GM12865 (cell line): Measurements from ENCODE around the gene PLPP7.
"Not testable (repeated sequence)": the region's sequence is repeated elsewhere in the genome, so short reads cannot be mapped to it uniquely, and the experiment has no call there.

Experiments used
- DNase-seq: peaks from one replicate; pipeline ENCODE4 v3.0.0; 2010; ENCODE audit warnings: low read depth
- H3K4me3 ChIP-seq: 2 replicates; pipeline ENCODE4 v1.5.1; 2011; ENCODE audit warnings: mild to moderate bottlenecking, low read depth, low read length, control low read depth
- TF ChIP-seq, protein P1 (sequence below): IDR thresholded peaks from 2 replicates; pipeline ENCODE4 v1.5.1; 2011; ENCODE audit warnings: low read length, control low read depth, low read depth, inconsistent platforms; ENCODE audit not compliant: insufficient read depth; ENCODE audit errors: missing control alignments

The PLPP7 gene

DNA sequence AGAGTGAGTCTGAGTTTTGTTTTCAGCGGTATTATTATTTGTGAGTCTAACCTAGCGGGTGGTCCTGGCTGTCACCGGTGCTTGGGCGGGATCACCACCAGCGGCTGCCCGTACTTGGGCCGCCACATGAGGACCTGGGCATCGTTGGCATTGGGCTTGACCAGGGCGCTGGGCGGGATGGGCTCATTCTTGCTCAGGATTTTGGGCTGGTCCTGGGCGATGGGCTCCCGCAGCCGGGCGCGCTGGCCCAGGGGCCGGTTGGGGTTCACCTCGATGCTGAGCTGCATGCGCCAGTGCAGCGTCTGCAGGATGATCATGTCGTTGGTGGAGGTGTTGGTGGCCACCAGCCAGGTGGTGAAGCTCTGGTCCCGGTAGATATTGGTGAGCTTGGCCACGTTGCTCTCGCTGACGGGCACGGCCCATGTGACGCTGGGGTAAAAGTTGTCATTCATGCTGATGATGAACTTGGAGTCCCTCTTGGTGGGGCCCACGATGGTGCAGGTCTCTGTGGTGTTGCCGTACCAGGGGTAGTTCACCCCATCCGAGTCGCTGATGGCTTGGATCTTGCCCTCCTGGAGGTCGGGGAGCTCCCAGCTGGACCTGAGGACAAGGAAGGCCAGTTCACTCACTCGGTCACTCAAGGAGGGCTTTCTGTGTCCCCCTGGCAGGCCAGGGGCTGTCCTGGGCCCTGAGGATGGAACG, 28.6 kb upstream of the PLPP7 start:
- no peak for DNase-seq

DNA sequence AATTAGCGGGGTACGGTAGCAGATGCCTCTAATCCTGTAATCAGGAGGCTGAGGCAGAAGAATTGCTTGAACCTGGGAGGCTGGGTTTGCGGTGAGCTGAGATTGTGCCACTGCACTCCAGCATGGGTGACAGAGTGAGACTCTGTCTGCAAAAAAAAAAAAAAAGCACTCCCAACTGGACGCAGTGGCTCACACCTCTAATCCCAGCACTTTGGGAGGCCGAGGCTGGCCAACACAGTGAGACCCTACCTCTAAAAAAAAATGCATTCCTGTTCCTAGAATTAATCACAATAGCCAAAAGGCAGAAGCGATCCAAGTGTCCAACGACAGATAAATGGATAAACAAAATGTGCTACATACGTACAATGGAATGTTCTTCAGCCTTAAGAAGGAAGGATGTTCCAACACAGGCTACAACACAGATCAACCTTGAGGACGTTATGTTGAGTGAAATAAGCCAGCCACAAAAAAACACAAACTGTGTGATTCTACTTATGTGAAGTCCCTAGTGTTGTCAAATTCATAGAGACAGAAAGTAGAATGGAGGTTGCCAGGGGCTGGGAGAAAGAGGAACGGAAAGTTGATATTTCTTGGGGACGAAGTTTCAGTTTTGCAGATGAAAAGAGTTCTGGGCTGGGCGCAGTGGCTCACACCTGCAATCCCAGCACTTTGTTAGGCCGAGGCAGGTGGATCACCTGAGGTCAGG, 27.0 kb upstream of the PLPP7 start:
- H3K4me3 ChIP-seq: peak overlapping the region; percentile 9; the same call in 1 of the 2 replicates
- DNase-seq: peak; percentile 86
- TF ChIP-seq, protein P1, sequence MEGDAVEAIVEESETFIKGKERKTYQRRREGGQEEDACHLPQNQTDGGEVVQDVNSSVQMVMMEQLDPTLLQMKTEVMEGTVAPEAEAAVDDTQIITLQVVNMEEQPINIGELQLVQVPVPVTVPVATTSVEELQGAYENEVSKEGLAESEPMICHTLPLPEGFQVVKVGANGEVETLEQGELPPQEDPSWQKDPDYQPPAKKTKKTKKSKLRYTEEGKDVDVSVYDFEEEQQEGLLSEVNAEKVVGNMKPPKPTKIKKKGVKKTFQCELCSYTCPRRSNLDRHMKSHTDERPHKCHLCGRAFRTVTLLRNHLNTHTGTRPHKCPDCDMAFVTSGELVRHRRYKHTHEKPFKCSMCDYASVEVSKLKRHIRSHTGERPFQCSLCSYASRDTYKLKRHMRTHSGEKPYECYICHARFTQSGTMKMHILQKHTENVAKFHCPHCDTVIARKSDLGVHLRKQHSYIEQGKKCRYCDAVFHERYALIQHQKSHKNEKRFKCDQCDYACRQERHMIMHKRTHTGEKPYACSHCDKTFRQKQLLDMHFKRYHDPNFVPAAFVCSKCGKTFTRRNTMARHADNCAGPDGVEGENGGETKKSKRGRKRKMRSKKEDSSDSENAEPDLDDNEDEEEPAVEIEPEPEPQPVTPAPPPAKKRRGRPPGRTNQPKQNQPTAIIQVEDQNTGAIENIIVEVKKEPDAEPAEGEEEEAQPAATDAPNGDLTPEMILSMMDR: no peak

More for the DNA sequence above, 28.6 kb upstream of the PLPP7 start:
- no peak overlapping the region for H3K4me3 ChIP-seq
- TF ChIP-seq, protein P1: no peak

GRCh38 chr9:131263033-131263343, 26.5 kb upstream of the PLPP7 start:
- H3K4me3 ChIP-seq, DNase-seq: not testable (repeated sequence)

DNA sequence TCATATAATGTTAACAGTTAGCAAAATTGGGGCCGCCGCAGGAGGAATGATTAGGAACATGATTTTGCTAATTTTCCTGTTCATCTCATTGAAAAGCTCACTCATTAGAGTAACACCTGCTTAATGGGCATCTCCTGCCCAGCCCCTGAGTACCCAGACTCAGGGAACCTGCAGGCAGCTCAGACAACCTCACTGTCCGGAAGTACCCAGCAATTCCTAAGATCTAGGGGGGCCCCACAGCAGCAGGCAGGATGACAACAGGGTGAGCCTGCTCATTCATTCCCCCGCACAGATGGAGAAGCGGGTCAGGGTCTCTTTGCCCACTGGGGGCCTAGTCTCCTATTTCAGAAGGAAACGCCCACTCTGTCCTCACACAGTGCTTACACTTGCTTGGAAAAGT, 25.8 kb upstream of the PLPP7 start:
- no peak overlapping the region for H3K4me3 ChIP-seq
- TF ChIP-seq, protein P1: no peak
- no peak for DNase-seq

- no peak overlapping the region for H3K4me3 ChIP-seq
- no peak for DNase-seq
- TF ChIP-seq, protein P1: no peak
Measured at GRCh38 chr9:131264231-131264630, 25.3 kb upstream of the PLPP7 start.

GRCh38 chr9:131266266-131267229, 23.0 kb upstream of the PLPP7 start:
- H3K4me3 ChIP-seq: no peak overlapping the region
- TF ChIP-seq, protein P1: no peak
- DNase-seq: no peak
